PC-3 (cell line): ENCODE data around the gene DSG4. TPM values are rescaled to one million over a fixed set of nuclear protein-coding genes. Genes with fewer than 3 reads are reported as not detected.

Experiments
- ATAC-seq: fragments of 200-7000 bp; cut with Tn5 transposase; 2 replicates; pipeline ENCODE4 v1.9.1; 2020; ENCODE audit warnings: mild to moderate bottlenecking, moderate library complexity
- BruUV-seq: library from RNA; stranded (reverse); fragments of 400-500 nt; replicated peaks from 2 replicates; lab custom pipeline; 2021; lab: Mats Ljungman, UMichigan
- CTCF ChIA-PET: fragments of 300-600 bp; sonication (Branson Sonifier 250); formaldehyde crosslinking; loops from one replicate; lab custom pipeline; 2022; ENCODE audit warnings: antibody characterized with exemption; lab: Charles Lee
- POLR2A ChIA-PET: fragments of 300-600 bp; sonication (Branson Sonifier 250); formaldehyde crosslinking; loops from one replicate; lab custom pipeline; 2022; ENCODE audit warnings: antibody characterized with exemption; ENCODE audit not compliant: unreplicated experiment; lab: Charles Lee
- DNase-seq: peaks from one replicate; pipeline ENCODE4 v3.0.0-alpha.2; 2015
- H2AFZ ChIP-seq: fragments of 300-600 bp; sonication (generic); 2 replicates; pipeline ENCODE4 v1.6.0; 2016; ENCODE audit warnings: antibody characterized with exemption, low read length
- H3F3A ChIP-seq: fragments of 300-600 bp; sonication (generic); one replicate; pipeline ENCODE4 v1.6.0; 2017; ENCODE audit warnings: antibody characterized with exemption, low read length, control low read depth, mild to moderate bottlenecking; ENCODE audit not compliant: unreplicated experiment
- H3K27ac ChIP-seq: fragments of 300-600 bp; sonication (generic); 2 replicates; pipeline ENCODE4 v1.5.1; 2016; ENCODE audit warnings: mild to moderate bottlenecking, low read length
- H3K27me3 ChIP-seq: fragments of 300-600 bp; sonication (generic); 2 replicates; pipeline ENCODE4 v1.6.1; 2016; ENCODE audit warnings: low read length, mixed read lengths
- H3K36me3 ChIP-seq: fragments of 300-600 bp; sonication (generic); 2 replicates; pipeline ENCODE4 v1.6.1; 2016; ENCODE audit warnings: low read depth, mixed run types, low read length, mixed read lengths
- H3K4me1 ChIP-seq: fragments of 300-600 bp; sonication (generic); 2 replicates; pipeline ENCODE4 v1.5.1; 2016; ENCODE audit warnings: low read length; ENCODE audit not compliant: insufficient read depth
- H3K4me2 ChIP-seq: fragments of 300-600 bp; sonication (generic); 2 replicates; pipeline ENCODE4 v1.6.0; 2016; ENCODE audit warnings: low read length
- H3K4me3 ChIP-seq: fragments of 300-600 bp; sonication (generic); 2 replicates; pipeline ENCODE4 v1.5.1; 2016; ENCODE audit warnings: mild to moderate bottlenecking, low read length, mixed read lengths
- H3K79me2 ChIP-seq: fragments of 300-600 bp; sonication (generic); 2 replicates; pipeline ENCODE4 v1.6.1; 2017; ENCODE audit warnings: low read length, mixed read lengths
- H3K9ac ChIP-seq: fragments of 300-600 bp; sonication (generic); 2 replicates; pipeline ENCODE4 v1.6.0; 2016; ENCODE audit warnings: mild to moderate bottlenecking, low read length
- H3K9me2 ChIP-seq: fragments of 300-600 bp; sonication (generic); replicated peaks from 2 replicates; pipeline ENCODE4 v1.6.1; 2016; ENCODE audit warnings: mixed run types, low read length, mixed read lengths
- H3K9me3 ChIP-seq: fragments of 300-600 bp; sonication (generic); 2 replicates; pipeline ENCODE4 v1.6.1; 2016; ENCODE audit warnings: low read length, mixed read lengths
- H4K20me1 ChIP-seq: fragments of 300-600 bp; sonication (generic); 2 replicates; pipeline ENCODE4 v1.6.1; 2016; ENCODE audit warnings: low read length, mixed read lengths
- EZH2 ChIP-seq: fragments of 300-600 bp; sonication (generic); IDR thresholded peaks from one replicate; pipeline ENCODE4 v1.6.1; 2017; ENCODE audit warnings: antibody characterized with exemption, mild to moderate bottlenecking, low read length; ENCODE audit not compliant: unreplicated experiment
- EZH2phosphoT487 ChIP-seq: fragments of 300-600 bp; sonication (generic); IDR thresholded peaks from 2 replicates; pipeline ENCODE4 v1.6.1; 2018; ENCODE audit warnings: mild to moderate bottlenecking, antibody characterized with exemption, low read length, borderline replicate concordance
- intact Hi-C: fragments of 100-400 bp; cut with micrococcal nuclease; formaldehyde crosslinking; loops from 2 replicates; pipeline ENCODE4 v1.9.0; 2023
- total RNA-seq: library from RNA; depleted of rRNA; stranded (reverse); fragments of >200 nt; gene quantifications from 2 replicates; pipeline ENCODE4 v1.2.3, GENCODE V29; 2014
- TF ChIP-seq, protein P1 (sequence below): fragments of 300-600 bp; sonication (generic); conservative IDR thresholded peaks from 2 replicates; pipeline ENCODE4 v1.5.1; 2017; ENCODE audit warnings: antibody characterized with exemption, low read depth, mild to moderate bottlenecking, low read length

The DSG4 gene
- total RNA-seq, 1 experiment from 2014 or later, result 0.04 TPM

DNA sequence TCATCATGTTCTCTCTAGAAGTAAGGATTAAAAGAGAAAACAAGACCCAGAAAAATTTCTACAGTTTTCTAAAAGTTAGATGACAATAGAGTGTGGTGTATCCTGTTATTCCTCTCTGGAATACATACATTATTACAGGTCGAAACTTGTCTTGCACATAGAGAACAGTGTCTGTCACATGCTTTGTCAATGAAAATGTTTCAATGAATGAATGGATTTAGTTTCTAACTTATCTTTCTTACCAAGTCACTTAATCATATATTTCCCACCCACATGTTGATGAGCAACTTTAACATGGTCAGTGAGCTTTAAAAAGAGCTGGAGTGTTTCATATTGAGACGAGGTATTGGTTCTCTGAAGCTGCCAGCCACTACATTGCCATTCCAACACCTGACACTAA is 4.3 kb downstream of the DSG4 start:
- DNase-seq, result no peak
- Histone ChIP-seq H3K36me3 (no peaks in the 10 kb centered on the region), H3K9me3 (no peaks in the 10 kb centered on the region), H4K20me1 (no peaks in the 10 kb centered on the region), H3K4me3 (no peak overlapping the region), H2AFZ (no peak overlapping the region), H3K27ac (no peak overlapping the region), H3K27me3 (no peaks in the 10 kb centered on the region), H3F3A (no peaks in the 10 kb centered on the region), H3K4me1 (no peaks in the 10 kb centered on the region), H3K79me2 (no peaks in the 10 kb centered on the region), H3K9ac (no peak overlapping the region), H3K9me2 (no peaks in the 10 kb centered on the region), H3K4me2 (no peak overlapping the region)
- intact Hi-C loops, result no loop called here
- no peak for TF ChIP-seq EZH2
- no peak for TF ChIP-seq EZH2phosphoT487
- TF ChIP-seq, protein P1, sequence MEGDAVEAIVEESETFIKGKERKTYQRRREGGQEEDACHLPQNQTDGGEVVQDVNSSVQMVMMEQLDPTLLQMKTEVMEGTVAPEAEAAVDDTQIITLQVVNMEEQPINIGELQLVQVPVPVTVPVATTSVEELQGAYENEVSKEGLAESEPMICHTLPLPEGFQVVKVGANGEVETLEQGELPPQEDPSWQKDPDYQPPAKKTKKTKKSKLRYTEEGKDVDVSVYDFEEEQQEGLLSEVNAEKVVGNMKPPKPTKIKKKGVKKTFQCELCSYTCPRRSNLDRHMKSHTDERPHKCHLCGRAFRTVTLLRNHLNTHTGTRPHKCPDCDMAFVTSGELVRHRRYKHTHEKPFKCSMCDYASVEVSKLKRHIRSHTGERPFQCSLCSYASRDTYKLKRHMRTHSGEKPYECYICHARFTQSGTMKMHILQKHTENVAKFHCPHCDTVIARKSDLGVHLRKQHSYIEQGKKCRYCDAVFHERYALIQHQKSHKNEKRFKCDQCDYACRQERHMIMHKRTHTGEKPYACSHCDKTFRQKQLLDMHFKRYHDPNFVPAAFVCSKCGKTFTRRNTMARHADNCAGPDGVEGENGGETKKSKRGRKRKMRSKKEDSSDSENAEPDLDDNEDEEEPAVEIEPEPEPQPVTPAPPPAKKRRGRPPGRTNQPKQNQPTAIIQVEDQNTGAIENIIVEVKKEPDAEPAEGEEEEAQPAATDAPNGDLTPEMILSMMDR, result no peak
- CTCF ChIA-PET, result no interaction called here
- no peak for ATAC-seq
- no TSS peak for BruUV-seq
- POLR2A ChIA-PET, result no interaction called here

DNA sequence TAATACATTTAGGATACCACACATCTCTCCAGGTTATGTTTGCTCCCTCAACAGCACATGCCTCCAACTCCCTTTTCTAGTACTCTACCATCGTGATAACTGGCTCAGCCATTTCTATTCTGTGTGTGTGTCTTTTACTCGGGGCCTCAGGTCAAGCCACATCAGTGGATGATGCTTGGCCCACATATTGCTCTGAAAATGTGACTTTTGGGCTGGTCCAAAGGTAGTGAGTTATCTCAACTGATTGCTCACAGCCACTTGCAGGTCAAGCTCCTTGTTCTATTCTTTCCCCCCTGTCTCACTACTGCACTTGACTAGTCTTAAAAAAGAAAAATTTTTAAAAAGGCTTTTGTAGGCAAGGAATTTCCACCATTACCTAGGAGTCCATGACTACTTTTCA is 5.5 kb downstream of the DSG4 start:
- no peak overlapping the region for H3K4me3 ChIP-seq
- H3K9me2 ChIP-seq, result no peaks in the 10 kb centered on the region
- H3K36me3 ChIP-seq, result no peaks in the 10 kb centered on the region
- intact Hi-C loops, result no loop called here
- no peaks in the 10 kb centered on the region for H3K79me2 ChIP-seq
- no peaks in the 10 kb centered on the region for H3F3A ChIP-seq
- ATAC-seq (no peak), DNase-seq (no peak)
- H4K20me1 ChIP-seq, result no peaks in the 10 kb centered on the region
- H3K9me3 ChIP-seq, result no peaks in the 10 kb centered on the region
- no peak overlapping the region for H3K27ac ChIP-seq
- CTCF ChIA-PET, result no interaction called here
- H3K4me1 ChIP-seq, result no peaks in the 10 kb centered on the region
- H3K27me3 ChIP-seq, result no peaks in the 10 kb centered on the region
- H3K9ac ChIP-seq, result no peak overlapping the region
- no peak overlapping the region for H3K4me2 ChIP-seq
- POLR2A ChIA-PET, result no interaction called here
- BruUV-seq, result no TSS peak
- H2AFZ ChIP-seq, result no peak overlapping the region
- TF ChIP-seq, protein P1, result no peak
- no peak for TF ChIP-seq EZH2phosphoT487
- no peak for TF ChIP-seq EZH2

DNA sequence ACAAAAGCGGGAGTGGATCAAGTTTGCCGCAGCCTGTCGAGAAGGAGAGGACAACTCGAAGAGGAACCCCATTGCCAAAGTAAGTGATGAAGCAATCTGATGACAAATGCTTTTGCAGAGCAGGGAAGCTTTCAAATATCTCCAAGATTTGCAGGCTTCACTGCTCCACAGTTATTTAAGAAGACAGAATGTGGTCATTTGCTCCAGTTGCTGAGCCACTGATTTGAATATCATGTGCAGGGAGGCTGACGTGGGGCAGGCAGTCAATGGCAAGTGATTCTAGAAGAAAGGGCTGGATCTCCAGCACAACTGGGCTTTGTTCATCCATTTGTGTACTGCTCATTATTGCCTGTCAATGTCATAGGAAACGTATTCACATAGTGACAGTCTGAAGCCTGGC is 10.2 kb downstream of the DSG4 start:
- Histone ChIP-seq H3K9me2 (no peaks in the 10 kb centered on the region), H3F3A (no peaks in the 10 kb centered on the region), H3K27me3 (no peaks in the 10 kb centered on the region), H3K27ac (no peak overlapping the region), H3K79me2 (no peaks in the 10 kb centered on the region), H3K4me2 (no peak overlapping the region), H2AFZ (no peak overlapping the region), H3K36me3 (no peaks in the 10 kb centered on the region), H3K4me3 (no peak overlapping the region), H3K9ac (no peak overlapping the region), H4K20me1 (no peaks in the 10 kb centered on the region), H3K9me3 (no peaks in the 10 kb centered on the region), H3K4me1 (no peaks in the 10 kb centered on the region)
- ChIA-PET POLR2A (no interaction called here), CTCF (no interaction called here)
- ATAC-seq, result no peak
- BruUV-seq, result no TSS peak
- intact Hi-C loops, result no loop called here
- TF ChIP-seq, protein P1, result no peak
- TF ChIP-seq EZH2 (no peak), EZH2phosphoT487 (no peak)
- DNase-seq, result no peak
